ENCODE data around the gene B4GALT2. TPM values are rescaled to one million over a fixed set of nuclear protein-coding genes. Genes with fewer than 3 reads are reported as not detected.

Gene B4GALT2
- total and polyA plus RNA-seq, 9 donors: 11.9 to 51.3 (median 28.8) TPM

GRCh38 chr1:44012404-44012803, 33.4 kb downstream of the B4GALT2 start:
- intact Hi-C loops (cut with DNase I): no loop called here
- Histone ChIP-seq H3K36me3 (no peaks in the 10 kb centered on the region), H3K4me1 (ENCODE audit: insufficient read depth) (no peaks in the 10 kb centered on the region), H3K27me3 (no peaks in the 10 kb centered on the region), H3K9me3 (no peaks in the 10 kb centered on the region), H3K4me3 (no peak overlapping the region), H3K27ac (no peak overlapping the region)
- no peak for TF ChIP-seq POLR2A (IDR thresholded peaks at IDR 0.05)
- no peak for TF ChIP-seq CTCF (IDR thresholded peaks at IDR 0.05)
- TF ChIP-seq EP300 (IDR thresholded peaks at IDR 0.05): no peak
- 78 to 98% (median 84%) methylated on average over 2 of the region's 2 CpGs for WGBS, 3 donors
- DNase-seq: no peak

- 66 to 78% (median 73%) methylated on average over 13 of the region's 13 CpGs for WGBS, 3 donors
- Histone ChIP-seq H3K27ac (no peak overlapping the region), H3K4me3 (no peak overlapping the region), H3K27me3 (no peaks in the 10 kb centered on the region), H3K9me3 (no peaks in the 10 kb centered on the region), H3K36me3 (no peaks in the 10 kb centered on the region), H3K4me1 (ENCODE audit: insufficient read depth) (no peaks in the 10 kb centered on the region)
- no peak for DNase-seq
- TF ChIP-seq EP300 (IDR thresholded peaks at IDR 0.05) (no peak), POLR2A (IDR thresholded peaks at IDR 0.05) (no peak), CTCF (IDR thresholded peaks at IDR 0.05) (no peak)
- intact Hi-C loops (cut with DNase I): no loop called here
Observed at GRCh38 chr1:44012941-44013609, 34.1 kb downstream of the B4GALT2 start.

GRCh38 chr1:44013949-44014348, 34.9 kb downstream of the B4GALT2 start:
- Histone ChIP-seq H3K36me3 (no peaks in the 10 kb centered on the region), H3K27me3 (no peaks in the 10 kb centered on the region), H3K27ac (no peak overlapping the region), H3K4me3 (no peak overlapping the region), H3K9me3 (no peaks in the 10 kb centered on the region), H3K4me1 (ENCODE audit: insufficient read depth) (no peaks in the 10 kb centered on the region)
- intact Hi-C loops (cut with DNase I): no loop called here
- TF ChIP-seq CTCF (IDR thresholded peaks at IDR 0.05) (no peak), POLR2A (IDR thresholded peaks at IDR 0.05) (no peak), EP300 (IDR thresholded peaks at IDR 0.05) (no peak)
- no peak for DNase-seq
- WGBS, 3 donors: 77 to 82% (median 79%) methylated on average over 5 of the region's 5 CpGs

- 64 to 69% (median 64%) methylated on average over 8 of the region's 8 CpGs for WGBS, 3 donors
- Histone ChIP-seq H3K36me3 (no peaks in the 10 kb centered on the region), H3K9me3 (no peaks in the 10 kb centered on the region), H3K4me3 (no peak overlapping the region), H3K4me1 (ENCODE audit: insufficient read depth) (no peaks in the 10 kb centered on the region), H3K27ac (no peak overlapping the region), H3K27me3 (no peaks in the 10 kb centered on the region)
- DNase-seq: no peak
- TF ChIP-seq CTCF (IDR thresholded peaks at IDR 0.05): no peak
- no peak for TF ChIP-seq EP300 (IDR thresholded peaks at IDR 0.05)
- no peak for TF ChIP-seq POLR2A (IDR thresholded peaks at IDR 0.05)
- intact Hi-C loops (cut with DNase I): no loop called here
Observed at GRCh38 chr1:44014365-44015104, 35.5 kb downstream of the B4GALT2 start.
